OCI-LY1 (cell line): Measurements from ENCODE around the gene CHCHD3.

Source experiments
- EZH2 ChIP-seq: fragments of 200-600 bp; sonication (generic), shearing (Covaris generic); IDR thresholded peaks from 2 replicates; pipeline ENCODE4 v1.8.0; 2017; ENCODE audit warnings: borderline replicate concordance, mixed run types, mild to moderate bottlenecking, antibody characterized with exemption, low read length, moderate library complexity, mixed read lengths
- TF ChIP-seq, protein P1 (sequence below): fragments of 200-600 bp; sonication (generic), shearing (Covaris generic); IDR thresholded peaks from 2 replicates; pipeline ENCODE4 v1.5.1; 2017; ENCODE audit warnings: mild to moderate bottlenecking, antibody characterized with exemption, low read length, moderate library complexity, mixed read lengths

DNA sequence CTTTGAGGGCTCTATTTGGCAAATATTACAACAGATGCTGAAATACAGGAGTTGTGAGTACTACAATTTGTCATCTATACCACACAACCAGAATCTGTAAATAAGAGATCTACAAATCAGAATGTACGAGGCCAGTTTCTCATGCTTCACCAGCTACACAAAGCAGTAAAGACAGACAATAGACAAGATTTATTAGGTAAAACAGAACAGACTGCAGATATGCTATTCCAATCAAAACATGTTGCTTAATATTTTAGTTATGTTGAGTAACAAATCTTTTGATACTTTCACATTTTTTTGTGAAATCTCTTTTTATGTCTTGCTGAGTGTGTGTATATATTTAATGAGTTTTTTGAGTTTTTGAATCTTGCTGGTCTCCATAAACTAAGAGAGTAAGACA, 109.1 kb downstream of the CHCHD3 start:
- TF ChIP-seq, protein P1, sequence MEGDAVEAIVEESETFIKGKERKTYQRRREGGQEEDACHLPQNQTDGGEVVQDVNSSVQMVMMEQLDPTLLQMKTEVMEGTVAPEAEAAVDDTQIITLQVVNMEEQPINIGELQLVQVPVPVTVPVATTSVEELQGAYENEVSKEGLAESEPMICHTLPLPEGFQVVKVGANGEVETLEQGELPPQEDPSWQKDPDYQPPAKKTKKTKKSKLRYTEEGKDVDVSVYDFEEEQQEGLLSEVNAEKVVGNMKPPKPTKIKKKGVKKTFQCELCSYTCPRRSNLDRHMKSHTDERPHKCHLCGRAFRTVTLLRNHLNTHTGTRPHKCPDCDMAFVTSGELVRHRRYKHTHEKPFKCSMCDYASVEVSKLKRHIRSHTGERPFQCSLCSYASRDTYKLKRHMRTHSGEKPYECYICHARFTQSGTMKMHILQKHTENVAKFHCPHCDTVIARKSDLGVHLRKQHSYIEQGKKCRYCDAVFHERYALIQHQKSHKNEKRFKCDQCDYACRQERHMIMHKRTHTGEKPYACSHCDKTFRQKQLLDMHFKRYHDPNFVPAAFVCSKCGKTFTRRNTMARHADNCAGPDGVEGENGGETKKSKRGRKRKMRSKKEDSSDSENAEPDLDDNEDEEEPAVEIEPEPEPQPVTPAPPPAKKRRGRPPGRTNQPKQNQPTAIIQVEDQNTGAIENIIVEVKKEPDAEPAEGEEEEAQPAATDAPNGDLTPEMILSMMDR: no peak
- no peak for TF ChIP-seq EZH2
